Caco-2 (cell line): Measurements from ENCODE around the gene DMRT1. TPM values are rescaled to one million over a fixed set of nuclear protein-coding genes. Genes with fewer than 3 reads are reported as not detected.

Experiments used
- BruUV-seq: library from RNA; stranded (reverse); fragments of 400-500 nt; replicated peaks from 2 replicates; lab custom pipeline; 2021; lab: Mats Ljungman, UMichigan
- CTCF ChIA-PET: fragments of 300-600 bp; sonication (Branson Sonifier 250); formaldehyde crosslinking; loops from one replicate; lab custom pipeline; 2022; ENCODE audit warnings: antibody characterized with exemption; lab: Charles Lee
- POLR2A ChIA-PET: fragments of 300-600 bp; sonication (Branson Sonifier 250); formaldehyde crosslinking; loops from one replicate; lab custom pipeline; 2022; ENCODE audit warnings: antibody characterized with exemption; lab: Charles Lee
- DNase-seq, 2 experiments: peaks; one replicate each; pipeline versions ENCODE4 v3.0.0 to v3.0.0-alpha.2; 2020 to 2022
- H3K27me3 ChIP-seq: replicated peaks from 2 replicates; pipeline ENCODE4 v1.6.0; 2011; ENCODE audit warnings: low read length; ENCODE audit not compliant: control insufficient read depth, insufficient read depth
- H3K36me3 ChIP-seq: 2 replicates; pipeline ENCODE4 v1.5.1; 2011; ENCODE audit warnings: low read length; ENCODE audit not compliant: control insufficient read depth, insufficient read depth
- H3K4me1 ChIP-seq: fragments of 250-450 bp; sonication (Bioruptor Pico); 2 replicates; pipeline ENCODE4 v1.5.1; 2020; ENCODE audit warnings: mild to moderate bottlenecking
- H3K4me3 ChIP-seq: 2 replicates; pipeline ENCODE4 v1.5.1; 2011; ENCODE audit warnings: low read depth, mild to moderate bottlenecking, control low read depth, low read length
- H3K9me3 ChIP-seq: fragments of 250-450 bp; sonication (Bioruptor Pico); 2 replicates; pipeline ENCODE4 v1.5.1; 2020; ENCODE audit warnings: mild to moderate bottlenecking, moderate library complexity
- H3K27ac Mint-ChIP-seq: one replicate; pipeline ENCODE4 v1.8.0; 2022; ENCODE audit warnings: mixed read lengths; ENCODE audit not compliant: unreplicated experiment
- H3K27me3 Mint-ChIP-seq: one replicate; pipeline ENCODE4 v1.8.0; 2022; ENCODE audit warnings: mixed read lengths; ENCODE audit not compliant: insufficient read depth, unreplicated experiment
- H3K36me3 Mint-ChIP-seq: one replicate; pipeline ENCODE4 v1.8.0; 2022; ENCODE audit warnings: mild to moderate bottlenecking, mixed read lengths; ENCODE audit not compliant: insufficient read depth, unreplicated experiment
- H3K4me1 Mint-ChIP-seq: one replicate; pipeline ENCODE4 v1.8.0; 2022; ENCODE audit warnings: low read depth, mixed read lengths; ENCODE audit not compliant: unreplicated experiment
- H3K4me3 Mint-ChIP-seq: one replicate; pipeline ENCODE4 v1.8.0; 2022; ENCODE audit warnings: mild to moderate bottlenecking, moderate library complexity, mixed read lengths; ENCODE audit not compliant: unreplicated experiment
- H3K9me3 Mint-ChIP-seq: one replicate; pipeline ENCODE4 v1.8.0; 2022; ENCODE audit warnings: mixed read lengths; ENCODE audit not compliant: unreplicated experiment
- CTCF ChIP-seq, 2 experiments: fragments of 200-600 bp in 1 of 2; IDR thresholded peaks; 1 replicate in 1 of 2; 2 replicates in 1 of 2; pipeline versions ENCODE4 v1.5.1 to v1.8.0; 2011 to 2022; ENCODE audit warnings: antibody characterized with exemption in 1 of 2, control low read depth in 1 of 2, inconsistent platforms in 1 of 2, low read depth in 1 of 2, low read length in 1 of 2, mild to moderate bottlenecking in 1 of 2, moderate library complexity in 1 of 2; ENCODE audit not compliant: insufficient read depth in 1 of 2, severe bottlenecking in 1 of 2, unreplicated experiment in 1 of 2
- intact Hi-C: fragments of 100-400 bp; cut with micrococcal nuclease; formaldehyde crosslinking; loops from one replicate; pipeline ENCODE4 v1.10.0; 2022; ENCODE audit not compliant: unreplicated experiment
- total RNA-seq: library from RNA; stranded (reverse); gene quantifications from 2 replicates; pipeline ENCODE4 v1.2.3, GENCODE V29; 2022

Gene DMRT1
- total RNA-seq, 1 experiment from 2014 or later = not detected

GRCh38 chr9:804026-804425 lies 37.5 kb upstream of the DMRT1 start:
- Histone ChIP-seq H3K27me3 (no peaks in the 10 kb centered on the region), H3K4me1 (0 out of 2 replicates have a peak, but pooled peaks cover 3% of the 10 kb centered on the region), H3K4me3 (no peak overlapping the region), H3K36me3 (no peaks in the 10 kb centered on the region), H3K9me3 (no peaks in the 10 kb centered on the region)
- CTCF ChIA-PET = interaction anchor here (0.7 kb wide), 1 partner anchor 164 kb away, joined by 3 read pairs; no protein-coding TSS in a partner anchor
- Mint-ChIP-seq H3K9me3 (no peaks in the 10 kb centered on the region), H3K4me3 (no peak overlapping the region), H3K36me3 (no peaks in the 10 kb centered on the region), H3K27ac (no peak overlapping the region), H3K4me1 (peaks cover 5% of the 10 kb centered on the region), H3K27me3 (no peaks in the 10 kb centered on the region)
- POLR2A ChIA-PET = no interaction called here
- intact Hi-C loops = no loop called here
- DNase-seq = no peak
- TF ChIP-seq CTCF (IDR thresholded peaks at IDR 0.05; ENCODE audit: insufficient read depth in 1 of 2, low read depth in 1 of 2, low read length in 1 of 2, severe bottlenecking in 1 of 2, unreplicated experiment in 1 of 2) = no peak
- BruUV-seq = no TSS peak

- POLR2A ChIA-PET = no interaction called here
- no peaks in the 10 kb centered on the region for H3K9me3 ChIP-seq
- H3K4me3 Mint-ChIP-seq = no peak overlapping the region
- TF ChIP-seq CTCF (IDR thresholded peaks at IDR 0.05; ENCODE audit: insufficient read depth in 1 of 2, low read depth in 1 of 2, low read length in 1 of 2, severe bottlenecking in 1 of 2, unreplicated experiment in 1 of 2) = no peak
- no peaks in the 10 kb centered on the region for H3K27me3 ChIP-seq
- no peak overlapping the region for H3K27ac Mint-ChIP-seq
- BruUV-seq = no TSS peak
- CTCF ChIA-PET = interaction anchor here (0.7 kb wide), 2 partner anchors 113 to 192 kb away, joined by 3 to 5 read pairs; no protein-coding TSS in a partner anchor
- no peak for DNase-seq
- no peaks in the 10 kb centered on the region for H3K4me1 ChIP-seq
- no peaks in the 10 kb centered on the region for H3K27me3 Mint-ChIP-seq
- H3K4me3 ChIP-seq = no peak overlapping the region
- peaks cover 5% of the 10 kb centered on the region for H3K4me1 Mint-ChIP-seq
- no peaks in the 10 kb centered on the region for H3K36me3 Mint-ChIP-seq
- H3K9me3 Mint-ChIP-seq = no peaks in the 10 kb centered on the region
- intact Hi-C loops = loop anchor here (5.0 kb wide), 2 partner anchors 43 to 458 kb away; no protein-coding TSS in a partner anchor
- no peaks in the 10 kb centered on the region for H3K36me3 ChIP-seq
Measured at GRCh38 chr9:805151-805550, 36.3 kb upstream of the DMRT1 start.

- BruUV-seq = no TSS peak
- no peaks in the 10 kb centered on the region for H3K9me3 ChIP-seq
- no peaks in the 10 kb centered on the region for H3K27me3 ChIP-seq
- H3K4me3 ChIP-seq = no peak overlapping the region
- no peaks in the 10 kb centered on the region for H3K36me3 ChIP-seq
- ChIA-PET POLR2A (interaction anchor here (0.6 kb wide), 1 partner anchor 49 kb away, joined by 3 read pairs; no protein-coding TSS in a partner anchor), CTCF (interaction anchor here (0.6 to 1.0 kb wide), 4 partner anchors 42 to 367 kb away, joined by 3 to 4 read pairs (median 4); no protein-coding TSS in a partner anchor)
- peak in 1 of 2 experiments; percentile 27 for DNase-seq
- Mint-ChIP-seq H3K36me3 (no peaks in the 10 kb centered on the region), H3K4me1 (peaks cover 5% of the 10 kb centered on the region), H3K27ac (no peak overlapping the region), H3K27me3 (no peaks in the 10 kb centered on the region), H3K9me3 (no peaks in the 10 kb centered on the region), H3K4me3 (no peak overlapping the region)
- H3K4me1 ChIP-seq = no peaks in the 10 kb centered on the region
- TF ChIP-seq CTCF (IDR thresholded peaks at IDR 0.05; ENCODE audit: insufficient read depth in 1 of 2, low read depth in 1 of 2, low read length in 1 of 2, severe bottlenecking in 1 of 2, unreplicated experiment in 1 of 2) = peak; percentile 58 to 63
- intact Hi-C loops = loop anchor here (1.0 to 5.0 kb wide), 4 partner anchors 44 to 459 kb away; no protein-coding TSS in a partner anchor
Measured at GRCh38 chr9:806285-807156, 35.0 kb upstream of the DMRT1 start.
